Colonic mucosa (tissue), 4 donors: ENCODE measurements around the gene SF3B6. TPM values are rescaled to one million over a fixed set of nuclear protein-coding genes. Genes with fewer than 3 reads are reported as not detected.

Experiments
- DNase-seq: peaks from one replicate; pipeline ENCODE4 v3.0.0-alpha.2; 2020
- H3K27ac ChIP-seq: fragments of 200-600 bp; one replicate; pipeline ENCODE4 v1.8.0; 2021
- H3K27me3 ChIP-seq: fragments of 200-600 bp; one replicate; pipeline ENCODE4 v1.8.0; 2021
- H3K36me3 ChIP-seq: fragments of 200-600 bp; one replicate; pipeline ENCODE4 v1.8.0; 2021
- H3K4me1 ChIP-seq: fragments of 200-600 bp; one replicate; pipeline ENCODE4 v1.8.0; 2021; ENCODE audit warnings: mild to moderate bottlenecking
- H3K4me3 ChIP-seq: fragments of 200-600 bp; one replicate; pipeline ENCODE4 v1.8.0; 2021
- H3K9ac ChIP-seq, 2 donors: one replicate each; pipeline ENCODE4 v1.7.0; 2013; ENCODE audit warnings: control low read depth in 2 of 2, low read depth in 2 of 2, low read length in 2 of 2
- H3K9me3 ChIP-seq: fragments of 200-600 bp; one replicate; pipeline ENCODE4 v1.8.0; 2021
- intact Hi-C: fragments of 100-400 bp; cut with DNase I; formaldehyde crosslinking; loops from one replicate; pipeline ENCODE4 v1.14.1; 2022
- total RNA-seq, 2 donors: library from RNA; stranded (reverse); fragmentation: NEBNext Ultra II Directional in 1 of 2; extraction: Animal tissue kit (Norgen Biotek cat#: 25700) in 1 of 2; gene quantifications; one replicate each; pipeline ENCODE4 v1.2.1, GENCODE V29; 2021
- TF ChIP-seq, protein P1 (sequence below): fragments of 200-600 bp; IDR thresholded peaks from one replicate; pipeline ENCODE4 v1.8.0; 2022; ENCODE audit warnings: antibody characterized with exemption, mild to moderate bottlenecking
- donor health status: healthy.
- donor health status: DM: no; HTN: no; CAD: no.
- donor health status: DM: no; HTN: no; CAD: no.

The SF3B6 gene
- total RNA-seq, 2 donors from 2014 or later: 86.9 to 90.1 TPM

DNA sequence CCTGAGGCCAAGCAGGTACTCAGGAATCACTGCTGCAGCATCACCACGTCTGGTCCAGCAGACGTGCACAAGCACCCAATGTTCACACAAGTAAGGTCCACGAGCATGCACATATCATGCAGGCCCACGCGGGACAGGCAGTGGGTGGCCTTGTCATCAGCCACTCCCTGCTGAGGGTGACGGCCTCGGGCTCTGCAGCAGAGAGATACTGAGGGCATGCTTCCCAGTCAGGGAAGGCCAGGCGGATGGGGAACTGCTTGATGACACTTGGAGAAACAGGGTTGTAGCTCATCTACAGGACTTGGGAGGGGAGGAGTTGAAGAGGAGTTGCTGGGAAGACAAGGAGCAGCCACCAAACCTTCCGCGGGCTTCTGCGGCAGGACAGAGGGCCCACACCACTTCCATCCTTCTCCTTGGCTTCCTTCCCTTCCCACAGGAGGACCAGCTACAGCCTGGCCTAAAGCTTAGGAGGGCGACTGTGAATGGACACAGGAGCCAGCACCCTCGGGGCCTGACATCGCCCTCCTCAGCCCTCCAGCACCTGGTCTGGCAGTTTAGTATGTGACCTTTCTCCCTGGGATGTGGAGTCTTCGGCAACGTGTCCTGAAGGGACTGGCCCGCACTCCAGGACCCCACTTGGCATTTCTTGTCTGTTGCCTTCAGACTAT is 51.0 kb downstream of the SF3B6 start:
- no peaks in the 10 kb centered on the region for H3K27me3 ChIP-seq
- no peaks in the 10 kb centered on the region for H3K36me3 ChIP-seq

DNA sequence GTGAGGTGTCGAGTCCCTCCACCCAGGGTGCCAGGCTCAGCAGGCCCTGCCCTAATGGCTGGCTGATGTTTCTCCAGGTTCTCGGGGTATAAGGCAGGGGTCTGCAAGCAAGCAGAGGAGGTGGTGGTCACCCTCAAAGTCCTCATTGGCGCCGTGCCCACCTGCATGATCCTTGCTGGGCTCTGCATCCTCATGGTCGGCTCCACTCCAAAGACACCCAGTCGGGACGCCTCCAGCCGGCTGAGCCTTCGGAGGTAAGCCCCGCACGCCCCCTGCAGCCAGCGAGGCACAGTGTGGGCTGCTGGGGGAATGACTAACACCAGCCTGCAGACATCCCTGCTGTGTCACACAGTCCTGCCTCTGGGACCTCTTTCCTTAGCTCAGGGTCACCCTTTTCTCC is 52.1 kb downstream of the SF3B6 start:
- H3K36me3 ChIP-seq: no peaks in the 10 kb centered on the region
- no peaks in the 10 kb centered on the region for H3K9me3 ChIP-seq
- TF ChIP-seq, protein P1, sequence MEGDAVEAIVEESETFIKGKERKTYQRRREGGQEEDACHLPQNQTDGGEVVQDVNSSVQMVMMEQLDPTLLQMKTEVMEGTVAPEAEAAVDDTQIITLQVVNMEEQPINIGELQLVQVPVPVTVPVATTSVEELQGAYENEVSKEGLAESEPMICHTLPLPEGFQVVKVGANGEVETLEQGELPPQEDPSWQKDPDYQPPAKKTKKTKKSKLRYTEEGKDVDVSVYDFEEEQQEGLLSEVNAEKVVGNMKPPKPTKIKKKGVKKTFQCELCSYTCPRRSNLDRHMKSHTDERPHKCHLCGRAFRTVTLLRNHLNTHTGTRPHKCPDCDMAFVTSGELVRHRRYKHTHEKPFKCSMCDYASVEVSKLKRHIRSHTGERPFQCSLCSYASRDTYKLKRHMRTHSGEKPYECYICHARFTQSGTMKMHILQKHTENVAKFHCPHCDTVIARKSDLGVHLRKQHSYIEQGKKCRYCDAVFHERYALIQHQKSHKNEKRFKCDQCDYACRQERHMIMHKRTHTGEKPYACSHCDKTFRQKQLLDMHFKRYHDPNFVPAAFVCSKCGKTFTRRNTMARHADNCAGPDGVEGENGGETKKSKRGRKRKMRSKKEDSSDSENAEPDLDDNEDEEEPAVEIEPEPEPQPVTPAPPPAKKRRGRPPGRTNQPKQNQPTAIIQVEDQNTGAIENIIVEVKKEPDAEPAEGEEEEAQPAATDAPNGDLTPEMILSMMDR: no peak
- no peak for DNase-seq
- H3K27me3 ChIP-seq: no peaks in the 10 kb centered on the region
- no peak overlapping the region for H3K27ac ChIP-seq
- H3K4me1 ChIP-seq: no peaks in the 10 kb centered on the region
- intact Hi-C loops: loop anchor here (5.0 kb wide), 1 partner anchor 138 kb away; no protein-coding TSS in a partner anchor
- H3K4me3 ChIP-seq: no peak overlapping the region
- H3K9ac ChIP-seq: no peak overlapping the region

More for the DNA sequence above, 51.0 kb downstream of the SF3B6 start:
- Histone ChIP-seq H3K9me3 (no peaks in the 10 kb centered on the region), H3K4me3 (no peak overlapping the region), H3K4me1 (no peaks in the 10 kb centered on the region), H3K9ac (no peak overlapping the region), H3K27ac (no peak overlapping the region)
- intact Hi-C loops: loop anchor here (5.0 kb wide), 1 partner anchor 137 kb away; no protein-coding TSS in a partner anchor
- TF ChIP-seq, protein P1: no peak
- DNase-seq: no peak

DNA sequence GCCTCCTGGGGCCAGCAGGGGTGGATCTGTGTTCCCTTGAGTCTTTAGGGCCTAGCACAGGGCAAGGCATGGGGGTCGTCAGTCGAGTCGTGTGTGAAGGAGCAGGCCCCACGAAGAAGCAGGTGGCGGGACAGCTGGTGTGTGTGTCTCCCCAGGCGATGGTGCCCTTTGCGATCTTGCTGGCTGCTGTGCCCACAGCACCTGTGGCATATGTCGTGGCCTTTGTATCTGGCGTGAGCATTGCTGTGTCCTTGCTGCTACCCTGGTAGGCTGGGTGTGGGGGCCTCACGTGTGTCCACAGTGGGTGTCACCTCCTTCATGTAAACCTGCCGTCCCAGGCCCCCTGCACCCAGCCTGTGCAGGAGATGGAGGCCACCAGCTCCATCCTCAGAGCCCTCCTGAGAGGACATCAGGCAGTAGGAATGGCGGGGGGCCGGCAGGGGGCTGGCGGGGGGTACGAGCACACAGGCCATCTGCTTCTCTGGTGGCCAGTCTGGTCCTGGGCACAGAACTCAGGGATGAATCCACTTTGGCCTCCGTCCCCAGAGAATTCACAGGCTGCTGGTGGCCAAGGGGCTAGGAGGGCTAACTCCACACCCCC is 53.1 kb downstream of the SF3B6 start:
- H3K4me1 ChIP-seq: no peaks in the 10 kb centered on the region
- H3K27me3 ChIP-seq: no peaks in the 10 kb centered on the region
- H3K4me3 ChIP-seq: no peak overlapping the region
- intact Hi-C loops: loop anchor here (5.0 kb wide), 1 partner anchor 139 kb away; no protein-coding TSS in a partner anchor
- TF ChIP-seq, protein P1: no peak
- no peak overlapping the region for H3K9ac ChIP-seq
- no peak for DNase-seq
- no peak overlapping the region for H3K27ac ChIP-seq
- no peaks in the 10 kb centered on the region for H3K36me3 ChIP-seq
- H3K9me3 ChIP-seq: no peaks in the 10 kb centered on the region

DNA sequence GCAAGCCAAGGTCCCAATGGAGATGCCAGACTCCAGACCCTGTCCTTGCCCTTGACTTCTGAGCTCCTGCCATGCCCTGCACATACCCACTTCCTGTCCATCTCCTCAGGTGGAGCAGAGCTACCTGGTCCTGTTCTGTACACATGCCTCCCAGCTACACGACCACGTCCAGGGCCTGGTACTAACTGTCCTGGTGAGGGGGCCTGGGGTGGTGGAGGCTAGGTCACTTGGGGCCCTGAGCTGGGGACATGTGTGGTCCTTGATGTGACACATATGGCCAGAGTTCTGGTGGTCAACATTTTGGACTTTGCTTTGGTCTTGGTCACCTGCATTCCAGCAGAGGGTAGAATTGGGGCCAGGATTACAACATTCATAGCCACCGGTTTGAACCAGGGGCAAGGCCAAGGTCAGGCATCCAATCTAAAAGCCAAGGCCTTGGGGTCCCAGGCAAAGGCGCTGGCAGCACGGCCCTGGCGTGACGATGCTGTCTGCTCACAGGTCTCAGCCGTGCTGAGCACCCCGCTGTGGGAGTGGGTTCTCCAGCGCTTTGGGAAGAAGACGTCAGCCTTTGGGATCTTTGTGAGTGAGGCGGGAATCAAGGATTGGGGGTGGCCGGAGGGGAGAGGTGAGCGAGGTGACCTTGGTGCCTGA is 53.7 kb downstream of the SF3B6 start:
- Histone ChIP-seq H3K36me3 (no peaks in the 10 kb centered on the region), H3K27me3 (no peaks in the 10 kb centered on the region), H3K4me3 (no peak overlapping the region), H3K27ac (no peak overlapping the region), H3K9ac (no peak overlapping the region), H3K4me1 (no peaks in the 10 kb centered on the region), H3K9me3 (no peaks in the 10 kb centered on the region)
- DNase-seq: no peak
- intact Hi-C loops: loop anchor here (5.0 kb wide), 1 partner anchor 140 kb away; no protein-coding TSS in a partner anchor
- TF ChIP-seq, protein P1: no peak

DNA sequence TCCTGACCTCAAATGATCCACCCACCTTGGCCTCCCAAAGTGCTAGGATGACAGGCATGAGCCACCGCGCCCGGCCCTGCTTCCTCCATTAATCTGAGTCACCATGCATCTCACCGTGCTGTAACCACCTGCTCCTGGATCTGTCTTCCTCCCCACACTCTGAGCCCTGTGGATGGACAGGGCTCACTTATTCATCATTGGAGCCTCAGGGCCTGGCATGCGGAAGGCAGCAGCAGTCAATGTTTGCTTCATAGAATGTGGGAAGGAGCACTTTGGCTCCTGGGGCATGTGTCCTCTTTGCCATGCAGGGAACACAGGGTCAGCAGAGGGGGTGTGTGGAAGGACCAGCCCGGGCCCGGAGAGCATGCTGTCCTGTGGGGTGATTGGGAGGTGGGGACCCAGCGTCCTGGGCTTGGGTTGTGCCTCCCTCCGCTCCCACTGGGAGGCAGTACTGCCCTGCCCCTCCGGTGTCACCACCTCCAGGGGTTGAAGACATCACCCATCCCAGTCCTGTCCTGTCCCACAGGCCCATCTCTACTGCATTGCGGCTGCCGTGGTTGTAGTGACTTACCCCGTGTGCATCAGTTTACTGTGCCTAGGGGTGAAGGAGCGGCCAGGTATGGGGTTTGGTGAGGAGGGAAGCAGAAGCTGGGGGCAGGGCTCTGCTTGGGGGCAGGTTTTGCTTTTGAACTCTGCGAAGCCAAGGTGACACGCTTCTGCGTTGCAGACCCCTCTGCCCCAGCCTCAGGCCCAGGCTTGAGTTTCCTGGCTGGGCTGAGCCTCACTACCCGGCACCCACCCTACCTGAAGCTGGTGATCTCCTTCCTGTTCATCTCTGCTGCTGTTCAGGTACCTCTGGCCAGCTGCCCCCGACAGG is 54.8 kb downstream of the SF3B6 start:
- Histone ChIP-seq H3K4me1 (no peaks in the 10 kb centered on the region), H3K27ac (no peak overlapping the region), H3K27me3 (no peaks in the 10 kb centered on the region), H3K4me3 (no peak overlapping the region), H3K36me3 (no peaks in the 10 kb centered on the region), H3K9me3 (no peaks in the 10 kb centered on the region), H3K9ac (no peak overlapping the region)
- TF ChIP-seq, protein P1: peak; percentile 31
- intact Hi-C loops: loop anchor here (5.0 kb wide), 1 partner anchor 141 kb away; no protein-coding TSS in a partner anchor
- no peak for DNase-seq
